Tibial nerve (tissue), 3 donors: Measurements from ENCODE around the gene CFDP1.

Experiments used
- POLR2A ChIP-seq, 2 donors: fragments of 450-650 bp; IDR thresholded peaks; one replicate each; pipeline ENCODE4 v1.6.1; 2017; ENCODE audit warnings: antibody characterized with exemption in 2 of 2, mild to moderate bottlenecking in 2 of 2, moderate library complexity in 2 of 2
- TF ChIP-seq, protein P1 (sequence below), 5 experiments: fragments of 200-600 bp in 3 of 5; fragments of 450-650 bp in 2 of 5; sonication (generic) in 3 of 5; IDR thresholded peaks; one replicate each; pipeline ENCODE4 v1.5.1; 2016 to 2019; ENCODE audit warnings: antibody characterized with exemption in 5 of 5, mild to moderate bottlenecking in 3 of 5, moderate library complexity in 2 of 5

GRCh38 chr16:75380870-75381269 lies 52.4 kb downstream of the CFDP1 start:
- TF ChIP-seq, protein P1, sequence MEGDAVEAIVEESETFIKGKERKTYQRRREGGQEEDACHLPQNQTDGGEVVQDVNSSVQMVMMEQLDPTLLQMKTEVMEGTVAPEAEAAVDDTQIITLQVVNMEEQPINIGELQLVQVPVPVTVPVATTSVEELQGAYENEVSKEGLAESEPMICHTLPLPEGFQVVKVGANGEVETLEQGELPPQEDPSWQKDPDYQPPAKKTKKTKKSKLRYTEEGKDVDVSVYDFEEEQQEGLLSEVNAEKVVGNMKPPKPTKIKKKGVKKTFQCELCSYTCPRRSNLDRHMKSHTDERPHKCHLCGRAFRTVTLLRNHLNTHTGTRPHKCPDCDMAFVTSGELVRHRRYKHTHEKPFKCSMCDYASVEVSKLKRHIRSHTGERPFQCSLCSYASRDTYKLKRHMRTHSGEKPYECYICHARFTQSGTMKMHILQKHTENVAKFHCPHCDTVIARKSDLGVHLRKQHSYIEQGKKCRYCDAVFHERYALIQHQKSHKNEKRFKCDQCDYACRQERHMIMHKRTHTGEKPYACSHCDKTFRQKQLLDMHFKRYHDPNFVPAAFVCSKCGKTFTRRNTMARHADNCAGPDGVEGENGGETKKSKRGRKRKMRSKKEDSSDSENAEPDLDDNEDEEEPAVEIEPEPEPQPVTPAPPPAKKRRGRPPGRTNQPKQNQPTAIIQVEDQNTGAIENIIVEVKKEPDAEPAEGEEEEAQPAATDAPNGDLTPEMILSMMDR (IDR thresholded peaks at IDR 0.05), result no peak
- no peak for TF ChIP-seq POLR2A (IDR thresholded peaks at IDR 0.05)
